HepG2 (cell line): ENCODE data around the gene SUOX. TPM values are rescaled to one million over a fixed set of nuclear protein-coding genes. Genes with fewer than 3 reads are reported as not detected.

Experiments used
- AHR ChIP-seq: IDR thresholded peaks from 2 replicates; pipeline ENCODE4 v1.6.1; 2018; ENCODE audit warnings: missing genetic modification reagents, missing compliant biosample characterization
- BCL3 ChIP-seq: sonication (generic); formaldehyde crosslinking; IDR thresholded peaks from 2 replicates; pipeline ENCODE4 v1.5.1; 2020; ENCODE audit warnings: mild to moderate bottlenecking, missing genetic modification reagents, moderate library complexity
- CREB3 ChIP-seq: sonication (generic); formaldehyde crosslinking; IDR thresholded peaks from 2 replicates; pipeline ENCODE4 v1.5.0; 2020; ENCODE audit warnings: missing genetic modification reagents
- E2F1 ChIP-seq: sonication (generic); formaldehyde crosslinking; IDR thresholded peaks from 2 replicates; pipeline ENCODE4 v1.5.0; 2020; ENCODE audit warnings: missing genetic modification reagents
- ETS1 ChIP-seq: sonication (generic); formaldehyde crosslinking; IDR thresholded peaks from 2 replicates; pipeline ENCODE4 v1.4.0; 2020; ENCODE audit warnings: missing genetic modification reagents
- GPBP1L1 ChIP-seq: sonication (generic); formaldehyde crosslinking; IDR thresholded peaks from 2 replicates; pipeline ENCODE4 v1.5.0; 2020; ENCODE audit warnings: mild to moderate bottlenecking, missing genetic modification reagents
- HINFP ChIP-seq: sonication (generic); formaldehyde crosslinking; IDR thresholded peaks from 2 replicates; pipeline ENCODE4 v1.4.0; 2020; ENCODE audit warnings: low read depth, mild to moderate bottlenecking, missing genetic modification reagents
- HNRNPK ChIP-seq: fragments of 200-400 bp; formaldehyde crosslinking; IDR thresholded peaks from 2 replicates; pipeline ENCODE4 v1.6.1; 2018; ENCODE audit warnings: low read length, low read depth, moderate library complexity, mild to moderate bottlenecking; ENCODE audit not compliant: poor library complexity, severe bottlenecking
- KLF16 ChIP-seq, 2 experiments: sonication (generic) in 1 of 2; formaldehyde crosslinking in 1 of 2; IDR thresholded peaks; 2 replicates each; pipeline versions ENCODE4 v1.6.1 to v1.8.0; 2016 to 2023; ENCODE audit warnings: missing genetic modification reagents in 2 of 2, missing compliant biosample characterization in 1 of 2
- PRMT3 ChIP-seq: sonication (generic); formaldehyde crosslinking; IDR thresholded peaks from 2 replicates; pipeline ENCODE4 v1.8.1; 2022; ENCODE audit warnings: low read depth, mild to moderate bottlenecking, moderate library complexity, missing genetic modification reagents, borderline replicate concordance
- RAD51 ChIP-seq: fragments of 450-650 bp; IDR thresholded peaks from 2 replicates; pipeline ENCODE4 v1.6.1; 2016; ENCODE audit warnings: borderline replicate concordance
- RFX5 ChIP-seq: IDR thresholded peaks from 2 replicates; pipeline ENCODE4 v1.6.1; 2011; ENCODE audit warnings: low read depth, low read length, improper control_type of control experiment
- ZNF567 ChIP-seq: sonication (generic); formaldehyde crosslinking; IDR thresholded peaks from 2 replicates; pipeline ENCODE4 v1.8.1; 2023; ENCODE audit warnings: mild to moderate bottlenecking, missing genetic modification reagents, borderline replicate concordance
- ZNF569 ChIP-seq: sonication (generic); formaldehyde crosslinking; IDR thresholded peaks from 2 replicates; pipeline ENCODE4 v1.5.0; 2020; ENCODE audit warnings: mild to moderate bottlenecking, missing genetic modification reagents, moderate library complexity, borderline replicate concordance
- ZNF660 ChIP-seq: sonication (generic); formaldehyde crosslinking; IDR thresholded peaks from 2 replicates; pipeline ENCODE4 v1.5.1; 2020; ENCODE audit warnings: mild to moderate bottlenecking, low read depth, missing genetic modification reagents, borderline replicate concordance
- ZNF746 ChIP-seq: sonication (generic); formaldehyde crosslinking; IDR thresholded peaks from 2 replicates; pipeline ENCODE4 v1.8.0; 2022; ENCODE audit warnings: mild to moderate bottlenecking, missing genetic modification reagents
- ZNF747 ChIP-seq: sonication (generic); formaldehyde crosslinking; IDR thresholded peaks from 2 replicates; pipeline ENCODE4 v1.8.1; 2023; ENCODE audit warnings: missing genetic modification reagents, mild to moderate bottlenecking, borderline replicate concordance
- ZNF841 ChIP-seq: sonication (generic); formaldehyde crosslinking; IDR thresholded peaks from 2 replicates; pipeline ENCODE4 v1.8.1; 2023; ENCODE audit warnings: missing genetic modification reagents, borderline replicate concordance
- ZNF891 ChIP-seq: sonication (generic); formaldehyde crosslinking; IDR thresholded peaks from 2 replicates; pipeline ENCODE4 v1.5.0; 2020; ENCODE audit warnings: mild to moderate bottlenecking, missing genetic modification reagents
- ZSCAN21 ChIP-seq: sonication (generic); formaldehyde crosslinking; IDR thresholded peaks from 2 replicates; pipeline ENCODE4 v1.8.0; 2022; ENCODE audit warnings: mild to moderate bottlenecking, missing genetic modification reagents, moderate library complexity, borderline replicate concordance
- polyA plus RNA-seq, 8 experiments: library from polyadenylated mRNA; depleted of rRNA in 3 of 8; stranded (reverse) in 7 of 8; unstranded in 1 of 8; fragments of >200 nt; fragmentation: Illumina TruSeq in 4 of 8; extraction: Trizol in 4 of 8; gene quantifications; 2 replicates each; pipeline versions ENCODE4 v1.2.1 to v1.2.3, GENCODE V29; 2011 to 2016; ENCODE audit warnings: low read depth in 4 of 8, missing spikeins in 1 of 8, mixed read lengths in 1 of 8; ENCODE audit not compliant: insufficient read depth in 1 of 8
- total RNA-seq, 5 experiments: library from RNA; depleted of rRNA; stranded (reverse); fragments of >200 nt; fragmentation: Illumina TruSeq; extraction: Trizol; gene quantifications; 2 replicates each; pipeline ENCODE4 v1.2.3, GENCODE V29; 2016; ENCODE audit warnings: low read depth in 1 of 5

Gene SUOX
- total and polyA plus RNA-seq, 2 of the 13 experiments (the other 11 are each of a cell fraction or from before 2014, with no cell fraction given): 23.9 to 25.9 TPM

GRCh38 chr12:55966408-55967281 is 30.4 kb upstream of the SUOX start, which contains the start of gene CDK2 (continued):
- TF ChIP-seq ZSCAN21 (CRISPR knock-in tag) (no peak), ZNF569 (CRISPR knock-in tag) (no peak), ZNF891 (CRISPR knock-in tag) (no peak), HNRNPK (no peak), ZNF746 (no peak), ETS1 (CRISPR knock-in tag) (no peak), RAD51 (no peak), ZNF841 (no peak), KLF16 (CRISPR knock-in tag; IDR thresholded peaks at IDR 0.05) (no peak; a peak in 1 of 4 replicates), ZNF747 (0 out of 2 replicates have a peak, but pooled peaks have one; percentile 48), ZNF567 (CRISPR knock-in tag) (no peak), E2F1 (peak; percentile 79; the same call in 1 of the 2 replicates), PRMT3 (CRISPR knock-in tag) (no peak), GPBP1L1 (CRISPR knock-in tag) (no peak), AHR (CRISPR knock-in tag) (no peak), CREB3 (CRISPR knock-in tag) (no peak), ZNF660 (CRISPR knock-in tag) (no peak), BCL3 (CRISPR knock-in tag) (no peak), RFX5 (no peak), HINFP (no peak)
